Psoas muscle (tissue), 8 donors: ENCODE data around the gene ADA. TPM values are rescaled to one million over a fixed set of nuclear protein-coding genes. Genes with fewer than 3 reads are reported as not detected.

ENCODE experiments used
- ATAC-seq, 4 donors: fragments of 200-7000 bp; cut with Tn5 transposase; one replicate each; pipeline ENCODE4 v1.9.1; 2020; ENCODE audit warnings: moderate library complexity in 3 of 4, mild to moderate bottlenecking in 2 of 4
- DNase-seq, 2 donors: peaks; one replicate each; pipeline ENCODE4 v3.0.0-alpha.2; 2020
- H3K27ac ChIP-seq: fragments of 200-600 bp; one replicate; pipeline ENCODE4 v1.8.0; 2022
- H3K27me3 ChIP-seq, 3 donors: fragments of 200-600 bp in 1 of 3; one replicate each; pipeline versions ENCODE4 v1.6.1 to v1.8.0; 2013 to 2022; ENCODE audit warnings: low read length in 2 of 3, mild to moderate bottlenecking in 2 of 3, moderate library complexity in 1 of 3; ENCODE audit not compliant: insufficient read depth in 3 of 3
- H3K36me3 ChIP-seq, 2 donors: fragments of 200-600 bp in 1 of 2; one replicate each; pipeline versions ENCODE4 v1.6.1 to v1.8.0; 2013 to 2022; ENCODE audit warnings: low read depth in 1 of 2, mild to moderate bottlenecking in 1 of 2, moderate library complexity in 1 of 2; ENCODE audit not compliant: insufficient read depth in 1 of 2
- H3K4me1 ChIP-seq: fragments of 200-600 bp; one replicate; pipeline ENCODE4 v1.8.0; 2022
- H3K4me3 ChIP-seq: fragments of 200-600 bp; one replicate; pipeline ENCODE4 v1.8.0; 2022; ENCODE audit warnings: mild to moderate bottlenecking
- H3K9me3 ChIP-seq: fragments of 200-600 bp; one replicate; pipeline ENCODE4 v1.8.0; 2022
- WGBS, 3 donors: extraction: QIAGEN DNeasy Blood & Tissue Kit; methylation state at CpG; one replicate each; pipeline versions ENCODE4 v1.1.6 to v1.1.7; 2013; 5-methylcytosine and 5-hydroxymethylcytosine counted together
- intact Hi-C, 2 donors: fragments of 100-400 bp; cut with DNase I; formaldehyde crosslinking; loops; one replicate each; pipeline versions ENCODE4 v1.11.0 to v1.14.2; 2022
- polyA plus RNA-seq, 3 donors: library from polyadenylated mRNA; stranded (reverse); fragments of 200-250 nt; gene quantifications; one replicate each; pipeline ENCODE4 v1.2.3, GENCODE V29; 2013
- total RNA-seq, 4 donors: library from RNA; stranded (reverse); fragmentation: NEBNext Ultra II Directional in 2 of 4; extraction: Animal tissue kit (Norgen Biotek cat#: 25700) in 2 of 4; gene quantifications; one replicate each; pipeline versions ENCODE4 v1.2.1 to v1.2.4, GENCODE V29; 2021 to 2023
- TF ChIP-seq, protein P1 (sequence below): fragments of 200-600 bp; IDR thresholded peaks from one replicate; pipeline ENCODE4 v1.8.0; 2022; ENCODE audit warnings: antibody characterized with exemption
- donor health status: healthy with polysubstance abuse.
- donor health status: DM: no; HTN: no; CAD: no; lungs with moderate emphysema.
- donor health status: Bipolar disorder and iron deficiency.
- donor health status: healthy.
- donor health status: DM: yes; HTN: yes; CAD: no.
- donor health status: DM: no; HTN: no; CAD: no.
- donor health status: DM: no; HTN: no; CAD: no.
- donor health status: DM: yes; HTN: yes; CAD: no.

Gene ADA
- total and polyA plus RNA-seq, 7 donors, result 3.3 to 5.8 (median 4.2) TPM

DNA sequence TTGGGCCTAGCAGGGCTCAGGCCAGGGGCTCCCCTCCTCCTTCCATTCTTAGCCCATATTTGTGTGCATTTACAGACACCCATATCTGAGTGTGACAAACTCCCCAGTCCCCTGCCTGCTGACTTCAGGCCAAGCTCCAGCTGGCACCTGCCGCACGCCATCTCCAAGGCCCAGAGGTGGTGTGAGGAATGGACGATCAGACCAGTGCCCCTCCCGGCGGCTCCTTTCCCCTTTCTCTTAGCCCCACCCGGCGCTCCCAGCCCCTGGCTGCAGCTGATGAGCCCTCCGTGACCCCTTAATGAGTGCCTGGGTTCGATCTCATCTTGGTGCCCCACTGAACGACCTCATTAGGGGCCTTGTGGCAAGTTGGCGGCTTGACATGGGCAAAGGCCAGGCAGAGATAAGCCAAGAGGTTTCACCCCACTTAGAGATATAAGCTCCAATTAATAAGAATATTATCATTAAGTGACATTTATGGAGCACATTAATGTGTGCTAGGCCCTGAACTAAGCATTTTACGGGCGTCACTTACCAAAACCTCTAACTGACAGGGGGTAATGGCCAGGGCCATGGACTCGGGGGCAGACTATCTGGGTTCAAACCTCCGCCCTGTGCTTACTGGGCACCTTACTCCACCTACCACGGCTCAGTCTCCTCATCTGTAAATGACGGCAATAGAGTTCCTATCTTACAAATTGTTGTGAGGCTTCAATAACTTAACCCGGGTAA is 17.5 kb downstream of the ADA start:
- TF ChIP-seq, protein P1, sequence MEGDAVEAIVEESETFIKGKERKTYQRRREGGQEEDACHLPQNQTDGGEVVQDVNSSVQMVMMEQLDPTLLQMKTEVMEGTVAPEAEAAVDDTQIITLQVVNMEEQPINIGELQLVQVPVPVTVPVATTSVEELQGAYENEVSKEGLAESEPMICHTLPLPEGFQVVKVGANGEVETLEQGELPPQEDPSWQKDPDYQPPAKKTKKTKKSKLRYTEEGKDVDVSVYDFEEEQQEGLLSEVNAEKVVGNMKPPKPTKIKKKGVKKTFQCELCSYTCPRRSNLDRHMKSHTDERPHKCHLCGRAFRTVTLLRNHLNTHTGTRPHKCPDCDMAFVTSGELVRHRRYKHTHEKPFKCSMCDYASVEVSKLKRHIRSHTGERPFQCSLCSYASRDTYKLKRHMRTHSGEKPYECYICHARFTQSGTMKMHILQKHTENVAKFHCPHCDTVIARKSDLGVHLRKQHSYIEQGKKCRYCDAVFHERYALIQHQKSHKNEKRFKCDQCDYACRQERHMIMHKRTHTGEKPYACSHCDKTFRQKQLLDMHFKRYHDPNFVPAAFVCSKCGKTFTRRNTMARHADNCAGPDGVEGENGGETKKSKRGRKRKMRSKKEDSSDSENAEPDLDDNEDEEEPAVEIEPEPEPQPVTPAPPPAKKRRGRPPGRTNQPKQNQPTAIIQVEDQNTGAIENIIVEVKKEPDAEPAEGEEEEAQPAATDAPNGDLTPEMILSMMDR, result no peak
- no peak overlapping the region for H3K4me3 ChIP-seq
- WGBS, 3 donors, result 76 to 82% (median 78%) methylated on average over 18 of the region's 18 CpGs
- H3K27me3 ChIP-seq, result no peaks in the 10 kb centered on the region
- DNase-seq (no peak), ATAC-seq (no peak)
- H3K36me3 ChIP-seq, result no peaks in the 10 kb centered on the region
- no peaks in the 10 kb centered on the region for H3K9me3 ChIP-seq
- H3K27ac ChIP-seq, result no peak overlapping the region
- no peaks in the 10 kb centered on the region for H3K4me1 ChIP-seq
- intact Hi-C loops, result no loop called here

DNA sequence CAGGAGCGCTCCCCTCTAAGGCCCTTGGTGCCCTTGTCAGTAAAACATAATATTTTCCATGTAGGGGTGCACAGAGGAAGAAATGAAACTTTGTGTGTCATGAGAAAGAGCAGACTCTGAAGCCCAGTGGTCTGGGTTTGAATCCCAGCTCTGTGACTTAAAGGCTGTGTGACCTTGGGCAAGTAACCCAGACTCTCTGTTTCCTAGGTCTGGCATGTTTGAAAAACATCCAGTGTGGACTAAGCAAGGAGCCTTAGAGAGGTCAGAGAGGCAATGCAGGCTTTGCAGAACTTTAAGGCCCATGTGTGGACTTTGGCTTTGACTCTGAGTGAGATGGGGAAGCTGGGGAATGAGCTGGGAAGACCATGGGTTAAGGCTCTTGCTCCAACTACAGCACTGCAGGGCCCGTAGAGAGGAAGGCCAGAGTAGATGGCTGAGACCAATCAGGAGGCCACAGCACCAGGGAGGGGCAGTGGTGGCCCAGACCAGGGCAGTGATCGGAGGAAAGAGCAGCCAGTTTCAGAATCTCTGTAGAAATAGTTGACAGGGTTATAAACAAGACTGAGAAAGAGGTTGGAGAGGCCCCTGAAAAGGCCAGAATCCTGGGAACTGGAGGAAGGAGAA is 18.2 kb downstream of the ADA start:
- H3K27me3 ChIP-seq, result no peaks in the 10 kb centered on the region
- intact Hi-C loops, result no loop called here
- H3K9me3 ChIP-seq, result no peaks in the 10 kb centered on the region
- no peak overlapping the region for H3K27ac ChIP-seq
- H3K4me1 ChIP-seq, result no peaks in the 10 kb centered on the region
- DNase-seq (no peak), ATAC-seq (no peak)
- H3K4me3 ChIP-seq, result no peak overlapping the region
- no peaks in the 10 kb centered on the region for H3K36me3 ChIP-seq
- TF ChIP-seq, protein P1, result no peak
- 76 to 83% (median 81%) methylated on average over 3 of the region's 3 CpGs for WGBS, 3 donors

DNA sequence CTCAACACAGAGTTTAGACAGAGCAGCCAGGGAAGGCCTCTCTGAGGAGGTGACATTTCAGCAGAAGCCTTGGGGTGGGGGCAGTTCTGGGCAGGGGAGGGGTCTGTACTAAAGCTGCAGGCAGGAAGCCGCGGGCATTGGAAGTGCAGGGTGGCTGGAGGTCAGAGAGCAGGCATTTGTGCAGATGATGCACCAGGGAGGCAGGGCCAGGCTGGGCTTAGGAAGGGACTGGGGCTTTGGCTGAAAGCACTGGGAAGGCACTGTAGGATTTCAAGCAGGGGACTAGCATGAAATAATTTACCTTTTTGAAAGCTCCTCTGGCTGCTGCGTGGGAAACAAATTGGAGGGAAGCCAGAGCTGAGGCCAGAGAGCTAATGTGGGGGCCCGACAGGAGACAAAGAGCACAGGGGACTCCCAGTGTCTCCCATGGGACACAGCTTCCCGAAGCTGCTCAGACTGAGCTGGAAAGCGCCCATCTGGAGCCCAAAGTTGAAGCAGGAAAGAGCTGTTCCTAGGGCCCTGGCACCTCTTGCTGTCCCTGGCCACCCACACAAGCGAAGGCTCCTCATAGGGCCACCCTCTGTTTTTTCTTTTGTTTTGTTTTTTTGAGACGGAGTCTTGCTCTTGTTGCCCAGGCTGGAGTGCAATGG is 19.3 kb downstream of the ADA start:
- TF ChIP-seq, protein P1, result no peak
- no peaks in the 10 kb centered on the region for H3K36me3 ChIP-seq
- H3K27me3 ChIP-seq, result no peaks in the 10 kb centered on the region
- no peak overlapping the region for H3K27ac ChIP-seq
- H3K9me3 ChIP-seq, result no peaks in the 10 kb centered on the region
- WGBS, 3 donors, result 49 to 50% (median 50%) methylated on average over 8 of the region's 8 CpGs
- H3K4me3 ChIP-seq, result no peak overlapping the region
- ATAC-seq, result no peak
- intact Hi-C loops, result no loop called here
- no peak for DNase-seq
- no peaks in the 10 kb centered on the region for H3K4me1 ChIP-seq

DNA sequence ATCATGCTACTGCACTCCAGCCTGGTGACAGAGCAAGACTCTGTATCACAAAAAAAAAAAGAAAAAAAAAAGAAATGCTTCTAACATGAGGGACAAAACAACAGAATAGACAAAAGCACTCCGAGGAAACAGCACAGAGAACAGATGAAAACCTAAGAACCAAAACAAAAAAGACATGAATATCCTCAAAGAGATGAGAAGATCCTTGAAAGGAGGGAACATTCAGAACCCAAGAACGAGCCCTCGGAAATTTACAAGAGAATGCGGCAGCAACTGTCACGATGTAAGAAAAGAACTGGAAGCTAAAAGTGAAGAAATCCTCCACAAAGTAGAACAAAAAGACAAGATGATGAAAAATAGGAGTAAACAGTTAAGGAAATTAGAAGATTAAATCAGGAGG is 21.2 kb downstream of the ADA start:
- Histone ChIP-seq H3K4me3 (no peak overlapping the region), H3K27me3 (no peaks in the 10 kb centered on the region), H3K9me3 (no peaks in the 10 kb centered on the region), H3K36me3 (peaks cover 0 to under 1% of the 10 kb centered on the region in 2 donors), H3K4me1 (no peaks in the 10 kb centered on the region), H3K27ac (no peak overlapping the region)
- intact Hi-C loops, result no loop called here
- TF ChIP-seq, protein P1, result no peak
- DNase-seq, result no peak
- no peak for ATAC-seq
- 91 to 94% (median 93%) methylated on average over 5 of the region's 5 CpGs for WGBS, 3 donors
